GM12872 (cell line): Measurements from ENCODE around the gene EVX2.

ENCODE experiments used
- CTCF ChIP-seq: IDR thresholded peaks from 3 replicates; pipeline ENCODE4 v1.5.1; 2011; ENCODE audit warnings: low read depth, mild to moderate bottlenecking, low read length, moderate library complexity; ENCODE audit not compliant: insufficient read depth

EVX2 gene

GRCh38 chr2:176109192-176109901 lies 25.6 kb upstream of the EVX2 start:
- TF ChIP-seq CTCF: no peak

DNA sequence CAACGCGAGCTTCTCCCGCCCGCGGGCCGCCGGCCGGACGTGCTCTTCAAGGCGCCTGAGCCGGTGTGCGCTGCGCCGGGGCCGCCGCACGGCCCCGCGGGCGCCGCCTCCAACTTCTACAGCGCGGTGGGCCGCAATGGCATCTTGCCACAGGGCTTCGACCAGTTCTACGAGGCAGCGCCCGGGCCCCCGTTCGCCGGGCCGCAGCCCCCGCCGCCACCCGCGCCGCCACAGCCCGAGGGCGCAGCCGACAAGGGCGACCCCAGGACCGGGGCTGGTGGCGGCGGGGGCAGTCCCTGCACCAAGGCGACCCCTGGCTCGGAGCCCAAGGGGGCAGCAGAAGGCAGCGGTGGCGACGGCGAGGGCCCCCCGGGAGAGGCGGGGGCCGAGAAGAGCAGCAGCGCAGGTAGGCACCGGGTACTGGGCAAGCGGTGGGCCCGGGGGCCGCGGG lies 24.0 kb upstream of the EVX2 start:
- no peak for TF ChIP-seq CTCF

DNA sequence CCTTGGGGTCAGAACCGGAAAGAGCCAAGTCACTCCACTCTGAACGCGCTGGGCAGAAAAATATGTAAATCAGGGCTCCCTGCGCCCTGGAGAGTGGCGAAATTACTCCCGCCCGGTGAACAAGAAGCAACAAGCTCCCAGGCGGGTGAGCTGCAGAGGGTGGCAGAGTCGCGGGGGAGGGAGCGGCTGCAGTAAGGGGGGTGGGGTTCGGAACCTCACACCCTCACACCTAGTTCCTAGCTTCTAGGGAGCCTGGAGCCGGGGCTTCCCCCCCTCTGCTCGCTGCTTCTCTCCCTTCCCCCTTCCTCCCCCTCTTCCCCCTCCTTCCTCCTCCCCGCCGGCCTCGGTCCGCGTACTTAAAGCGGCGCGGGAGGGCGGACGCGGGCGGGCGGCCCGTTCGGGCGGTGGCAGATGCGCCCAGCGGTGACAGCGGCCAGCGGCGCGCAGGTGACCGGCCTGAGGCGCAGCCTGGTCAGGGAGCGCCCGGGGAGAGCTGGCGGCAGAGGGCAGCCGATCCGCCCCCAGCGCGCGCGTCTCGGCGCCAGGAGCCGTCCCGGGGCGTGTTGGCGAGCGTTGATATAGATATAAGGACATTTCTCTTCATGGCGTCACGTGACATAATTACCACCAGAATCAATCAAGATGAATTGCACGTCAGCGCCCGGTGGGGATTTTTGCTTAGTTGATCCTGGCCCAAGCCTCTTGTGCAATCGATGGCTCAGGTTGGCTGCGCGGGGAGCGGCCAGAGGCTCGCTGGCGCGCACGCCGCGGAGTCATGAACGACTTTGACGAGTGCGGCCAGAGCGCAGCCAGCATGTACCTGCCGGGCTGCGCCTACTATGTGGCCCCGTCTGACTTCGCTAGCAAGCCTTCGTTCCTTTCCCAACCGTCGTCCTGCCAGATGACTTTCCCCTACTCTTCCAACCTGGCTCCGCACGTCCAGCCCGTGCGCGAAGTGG lies 23.1 kb upstream of the EVX2 start, which contains the start of gene HOXD11:
Gene HOXD11, plus strand, starts transcription at position 700 of the 959 bp plus-strand sequence. Its CDS starts 76 bp downstream, at position 776.
- TF ChIP-seq CTCF: no peak

DNA sequence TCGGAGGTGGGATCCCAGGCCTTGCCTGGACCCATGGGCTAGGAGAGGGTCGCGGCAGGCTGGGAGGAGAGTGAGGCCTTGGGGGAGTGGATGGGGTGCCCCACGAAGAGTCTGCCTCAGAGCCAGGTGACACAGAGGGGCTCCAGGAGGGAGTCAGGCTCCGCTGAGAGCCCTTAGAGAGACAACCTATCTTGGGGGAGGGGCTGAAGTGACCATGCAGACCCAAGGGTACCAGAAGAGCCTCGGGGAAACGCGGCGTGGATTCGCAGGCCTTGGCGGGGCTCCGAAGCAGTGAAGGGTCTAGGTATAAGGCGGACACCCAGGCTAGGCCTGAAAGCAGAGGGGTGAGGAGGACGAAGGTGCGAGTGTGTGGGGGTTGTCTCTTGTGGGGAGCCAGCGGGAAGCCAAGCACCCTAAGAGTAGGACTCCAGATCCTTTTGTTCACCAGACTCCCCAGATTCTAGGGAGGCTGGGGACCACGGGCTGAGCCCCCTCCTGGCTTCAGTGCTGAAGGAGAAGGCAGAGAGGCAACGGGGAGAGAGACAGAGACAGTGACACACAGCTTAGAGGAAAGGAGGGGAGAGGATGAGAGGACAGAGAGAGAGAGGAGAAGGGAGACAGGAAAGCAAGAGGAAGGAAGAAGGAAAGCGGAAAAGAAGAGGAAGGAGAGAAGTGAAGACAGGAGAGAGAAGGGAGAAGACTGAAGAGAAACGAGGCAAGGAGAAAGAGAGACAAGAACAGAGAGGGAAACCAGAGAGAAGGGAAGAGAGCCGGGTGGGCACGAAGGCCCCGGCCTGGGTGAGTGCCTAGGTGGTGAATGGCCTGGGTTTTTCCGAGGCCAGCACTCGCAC lies 22.2 kb upstream of the EVX2 start:
- no peak for TF ChIP-seq CTCF

GRCh38 chr2:176105078-176105729 lies 21.4 kb upstream of the EVX2 start:
- TF ChIP-seq CTCF: no peak

GRCh38 chr2:176104316-176105077 lies 20.7 kb upstream of the EVX2 start:
- no peak for TF ChIP-seq CTCF
